ENCODE data around the gene HECTD2. TPM values are rescaled to one million over a fixed set of nuclear protein-coding genes. Genes with fewer than 3 reads are reported as not detected.

Gene HECTD2
- total RNA-seq, 4 donors from 2014 or later: 20.6 to 41.9 (median 25.8) TPM

DNA sequence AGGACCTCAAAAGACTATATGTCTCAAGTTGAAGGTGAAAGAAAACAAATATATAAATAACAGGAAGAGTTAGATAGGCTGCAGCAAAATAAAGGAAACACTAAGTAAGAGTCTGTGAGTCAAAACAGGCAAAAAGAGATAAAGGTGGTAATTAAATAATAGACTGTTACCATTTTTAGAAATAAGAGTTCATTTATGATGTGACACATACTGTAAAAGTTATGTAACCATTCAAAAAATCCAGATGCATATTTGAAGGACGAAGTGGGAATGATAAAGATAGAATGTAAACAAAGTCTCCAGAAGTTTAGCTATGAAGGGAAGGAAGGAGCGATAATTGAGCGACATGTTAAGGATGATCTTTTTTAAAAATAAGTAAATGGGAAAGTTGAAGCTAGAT is 50.5 kb downstream of the HECTD2 start:
- Histone ChIP-seq H3K9me3 (no peaks in the 10 kb centered on the region), H3K27ac (no peak overlapping the region), H3K27me3 (no peaks in the 10 kb centered on the region), H3K36me3 (peaks cover 0 to 57% of the 10 kb centered on the region in 2 donors), H3K4me1 (no peaks in the 10 kb centered on the region), H3K4me3 (no peak overlapping the region)
- 49 to 79% methylated on average over 3 of the region's 3 CpGs for WGBS, 2 donors (ENCODE audit: low coverage in 1 of 2)
- TF ChIP-seq POLR2AphosphoS5 (IDR thresholded peaks at IDR 0.05): no peak
- TF ChIP-seq EP300 (IDR thresholded peaks at IDR 0.05): no peak
- TF ChIP-seq POLR2A (IDR thresholded peaks at IDR 0.05): no peak
- TF ChIP-seq, protein P1, sequence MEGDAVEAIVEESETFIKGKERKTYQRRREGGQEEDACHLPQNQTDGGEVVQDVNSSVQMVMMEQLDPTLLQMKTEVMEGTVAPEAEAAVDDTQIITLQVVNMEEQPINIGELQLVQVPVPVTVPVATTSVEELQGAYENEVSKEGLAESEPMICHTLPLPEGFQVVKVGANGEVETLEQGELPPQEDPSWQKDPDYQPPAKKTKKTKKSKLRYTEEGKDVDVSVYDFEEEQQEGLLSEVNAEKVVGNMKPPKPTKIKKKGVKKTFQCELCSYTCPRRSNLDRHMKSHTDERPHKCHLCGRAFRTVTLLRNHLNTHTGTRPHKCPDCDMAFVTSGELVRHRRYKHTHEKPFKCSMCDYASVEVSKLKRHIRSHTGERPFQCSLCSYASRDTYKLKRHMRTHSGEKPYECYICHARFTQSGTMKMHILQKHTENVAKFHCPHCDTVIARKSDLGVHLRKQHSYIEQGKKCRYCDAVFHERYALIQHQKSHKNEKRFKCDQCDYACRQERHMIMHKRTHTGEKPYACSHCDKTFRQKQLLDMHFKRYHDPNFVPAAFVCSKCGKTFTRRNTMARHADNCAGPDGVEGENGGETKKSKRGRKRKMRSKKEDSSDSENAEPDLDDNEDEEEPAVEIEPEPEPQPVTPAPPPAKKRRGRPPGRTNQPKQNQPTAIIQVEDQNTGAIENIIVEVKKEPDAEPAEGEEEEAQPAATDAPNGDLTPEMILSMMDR (IDR thresholded peaks at IDR 0.05): no peak
- no peak for ATAC-seq

DNA sequence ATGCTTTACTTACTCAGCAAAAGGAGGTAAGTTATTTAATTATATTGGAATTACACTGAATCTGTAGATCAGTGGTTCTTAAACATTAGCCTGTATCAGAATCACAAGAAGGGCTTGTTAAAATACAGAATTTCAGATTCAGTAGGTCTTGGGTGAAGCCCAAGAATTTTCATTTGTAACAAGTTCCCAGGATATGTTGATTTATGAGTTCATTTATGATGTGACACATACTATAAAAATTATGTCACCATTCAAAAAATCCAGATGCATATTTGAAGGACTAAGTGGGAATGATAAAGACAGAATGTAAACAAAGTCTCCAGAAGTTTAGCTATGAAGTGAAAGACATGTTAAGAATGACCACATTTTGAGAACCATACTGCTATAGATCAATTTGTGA is 52.3 kb downstream of the HECTD2 start:
- TF ChIP-seq, protein P1 (IDR thresholded peaks at IDR 0.05): no peak
- TF ChIP-seq POLR2AphosphoS5 (IDR thresholded peaks at IDR 0.05): no peak
- TF ChIP-seq POLR2A (IDR thresholded peaks at IDR 0.05): no peak
- no peak for TF ChIP-seq EP300 (IDR thresholded peaks at IDR 0.05)
- H3K4me3 ChIP-seq: no peak overlapping the region
- H3K27ac ChIP-seq: no peak overlapping the region
- no peaks in the 10 kb centered on the region for H3K9me3 ChIP-seq
- H3K4me1 ChIP-seq: no peaks in the 10 kb centered on the region
- ATAC-seq: no peak
- peaks cover 0 to 72% of the 10 kb centered on the region in 2 donors for H3K36me3 ChIP-seq
- no peaks in the 10 kb centered on the region for H3K27me3 ChIP-seq

DNA sequence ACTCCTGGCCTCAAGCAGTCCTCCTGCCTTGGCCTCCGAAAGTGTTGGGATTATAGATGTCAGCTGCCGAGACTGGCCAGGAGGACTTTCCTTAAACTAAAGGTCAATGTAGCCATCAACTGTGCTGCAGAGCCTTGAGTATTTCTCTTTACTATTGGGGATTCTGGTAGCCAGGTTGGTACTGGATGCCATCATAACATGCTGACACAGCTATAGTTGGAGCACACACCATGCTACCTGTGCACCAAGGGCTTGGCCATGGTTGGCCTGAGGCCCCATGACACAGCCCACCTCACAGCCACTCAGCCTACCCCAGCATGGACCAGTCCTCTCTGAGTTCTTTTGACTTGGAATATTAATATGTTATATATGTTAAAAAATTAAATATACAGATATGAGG is 54.4 kb downstream of the HECTD2 start:
- Histone ChIP-seq H3K27me3 (no peaks in the 10 kb centered on the region), H3K27ac (no peak overlapping the region), H3K4me1 (no peaks in the 10 kb centered on the region), H3K36me3 (peaks cover 0 to 73% of the 10 kb centered on the region in 2 donors), H3K4me3 (no peak overlapping the region), H3K9me3 (no peaks in the 10 kb centered on the region)
- no peak for ATAC-seq
- TF ChIP-seq POLR2AphosphoS5 (IDR thresholded peaks at IDR 0.05) (no peak), POLR2A (IDR thresholded peaks at IDR 0.05) (no peak), EP300 (IDR thresholded peaks at IDR 0.05) (no peak)
- TF ChIP-seq, protein P1 (IDR thresholded peaks at IDR 0.05): no peak
- WGBS, 2 donors (ENCODE audit: low coverage in 1 of 2): 100% methylated on average over 2 of the region's 2 CpGs; no CpG with 5 or more reads in 1 of the 2 donors

DNA sequence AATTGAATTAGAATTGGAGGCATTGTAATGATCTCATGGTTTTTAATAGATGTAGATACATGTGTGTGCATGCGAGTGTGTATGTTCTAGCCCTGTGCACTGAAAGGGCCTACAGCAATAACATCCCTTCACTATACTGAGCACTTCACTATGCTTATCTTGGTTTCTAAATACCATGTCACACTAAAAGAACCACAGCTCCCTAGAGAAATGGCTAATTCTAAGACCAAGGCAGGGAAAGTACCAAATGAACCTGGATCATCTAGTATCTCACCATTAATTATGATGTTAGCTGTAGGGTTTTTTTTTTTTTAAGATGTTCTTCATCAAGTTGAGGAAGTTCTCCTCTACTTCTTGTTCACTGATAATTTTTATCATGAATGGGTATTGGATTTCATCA is 55.1 kb downstream of the HECTD2 start:
- TF ChIP-seq, protein P1 (IDR thresholded peaks at IDR 0.05): no peak
- TF ChIP-seq EP300 (IDR thresholded peaks at IDR 0.05): no peak
- no peak for TF ChIP-seq POLR2AphosphoS5 (IDR thresholded peaks at IDR 0.05)
- no peak for TF ChIP-seq POLR2A (IDR thresholded peaks at IDR 0.05)
- Histone ChIP-seq H3K36me3 (peaks cover 0 to 72% of the 10 kb centered on the region in 2 donors), H3K4me1 (no peaks in the 10 kb centered on the region), H3K27ac (no peak overlapping the region), H3K27me3 (no peaks in the 10 kb centered on the region), H3K4me3 (no peak overlapping the region), H3K9me3 (no peaks in the 10 kb centered on the region)
- WGBS, 2 donors (ENCODE audit: low coverage in 1 of 2): 80 to 100% methylated on average over 1 of the region's 1 CpG
- no peak for ATAC-seq

DNA sequence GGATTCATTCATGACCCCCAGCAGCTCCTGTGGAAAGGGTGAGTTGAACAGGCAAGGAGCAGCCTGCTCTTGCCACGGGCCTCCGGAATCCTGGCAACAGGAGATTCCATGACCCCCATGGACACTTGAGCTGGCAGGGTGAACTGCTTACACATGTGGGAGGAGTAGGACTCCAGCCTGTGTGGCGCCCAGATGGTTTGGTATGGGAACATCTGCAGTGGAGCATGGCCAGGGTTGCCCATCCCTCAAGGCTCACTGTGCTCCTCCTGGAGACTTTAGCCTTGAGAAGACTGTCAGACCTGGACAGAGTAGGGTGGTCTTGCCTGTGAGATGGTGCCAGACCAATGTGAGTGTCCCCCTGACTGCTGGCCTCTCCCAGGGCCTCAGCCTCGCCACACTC is 57.0 kb downstream of the HECTD2 start:
- Histone ChIP-seq H3K4me1 (no peaks in the 10 kb centered on the region), H3K4me3 (no peak overlapping the region), H3K27ac (no peak overlapping the region), H3K9me3 (no peaks in the 10 kb centered on the region), H3K36me3 (peaks cover 0 to 57% of the 10 kb centered on the region in 2 donors), H3K27me3 (no peaks in the 10 kb centered on the region)
- no peak for ATAC-seq
- TF ChIP-seq POLR2AphosphoS5 (IDR thresholded peaks at IDR 0.05) (no peak), POLR2A (IDR thresholded peaks at IDR 0.05) (no peak), EP300 (IDR thresholded peaks at IDR 0.05) (no peak)
- TF ChIP-seq, protein P1 (IDR thresholded peaks at IDR 0.05): no peak
- 95 to 100% methylated on average over 1 to 3 of the region's 4 CpGs for WGBS, 2 donors (ENCODE audit: low coverage in 1 of 2)
